Measurements from ENCODE around the gene TMCO6.
"Not testable (repeated sequence)": the region's sequence is repeated elsewhere in the genome, so short reads cannot be mapped to it uniquely, and the experiment has no call there.

TMCO6 gene

GRCh38 chr5:140639148-140639981, at the start of gene TMCO6:
TSS of gene TMCO6 (plus strand) at chr5:140639451. CDS start at chr5:140639528, 77 bp downstream.
- DNase-seq: peak; percentile 93

- no peak for DNase-seq
These were observed 48.4 kb upstream of the TMCO6 start for GRCh38 chr5:140590861-140591260.

GRCh38 chr5:140591747-140592372, 47.4 kb upstream of the TMCO6 start:
- DNase-seq: no peak

GRCh38 chr5:140593070-140593469, 46.2 kb upstream of the TMCO6 start:
- DNase-seq: not testable (repeated sequence)

GRCh38 chr5:140594169-140594568, 45.1 kb upstream of the TMCO6 start:
- no peak for DNase-seq

GRCh38 chr5:140595538-140596300, 43.5 kb upstream of the TMCO6 start:
- DNase-seq: no peak

- DNase-seq: no peak
These were observed 42.9 kb upstream of the TMCO6 start for GRCh38 chr5:140596321-140596741.

GRCh38 chr5:140598836-140599235, 40.4 kb upstream of the TMCO6 start:
- no peak for DNase-seq

- no peak for DNase-seq
These were observed 39.2 kb upstream of the TMCO6 start for GRCh38 chr5:140600096-140600495.

GRCh38 chr5:140602147-140602546, 37.1 kb upstream of the TMCO6 start:
- DNase-seq: no peak

- not testable (repeated sequence) for DNase-seq
These were observed 35.9 kb upstream of the TMCO6 start for GRCh38 chr5:140603446-140603698.

GRCh38 chr5:140603734-140604133, 35.5 kb upstream of the TMCO6 start:
- DNase-seq: no peak

GRCh38 chr5:140605879-140606278, 33.4 kb upstream of the TMCO6 start:
- DNase-seq: no peak

- DNase-seq: no peak
These were observed 32.2 kb upstream of the TMCO6 start for GRCh38 chr5:140607031-140607430.

- no peak for DNase-seq
These were observed 30.5 kb upstream of the TMCO6 start for GRCh38 chr5:140608722-140609121.

- DNase-seq: no peak
These were observed 30.1 kb upstream of the TMCO6 start for GRCh38 chr5:140609126-140609525.

GRCh38 chr5:140611020-140611521, 28.2 kb upstream of the TMCO6 start:
- DNase-seq: no peak

- DNase-seq: no peak
These were observed 16.9 kb upstream of the TMCO6 start for GRCh38 chr5:140622301-140622700.

- DNase-seq: not testable (repeated sequence)
These were observed 16.2 kb upstream of the TMCO6 start for GRCh38 chr5:140623061-140623460.

- DNase-seq: not testable (repeated sequence)
These were observed 14.4 kb upstream of the TMCO6 start for GRCh38 chr5:140624886-140625285.

- no peak for DNase-seq
These were observed 11.3 kb upstream of the TMCO6 start for GRCh38 chr5:140627972-140628371.

- no peak for DNase-seq
These were observed 10.5 kb upstream of the TMCO6 start for GRCh38 chr5:140628711-140629110.

- DNase-seq: no peak
These were observed 8.8 kb upstream of the TMCO6 start for GRCh38 chr5:140630292-140631035.
